HepG2 (cell line): ENCODE data around the gene NSL1. TPM values are rescaled to one million over a fixed set of nuclear protein-coding genes. Genes with fewer than 3 reads are reported as not detected.

Source experiments
- ARID2 ChIP-seq: sonication (generic); formaldehyde crosslinking; IDR thresholded peaks from 2 replicates; pipeline ENCODE4 v1.8.1; 2022; ENCODE audit warnings: mild to moderate bottlenecking, missing genetic modification reagents, borderline replicate concordance
- JUN ChIP-seq: sonication (generic); formaldehyde crosslinking; IDR thresholded peaks from 2 replicates; pipeline ENCODE4 v1.4.0; 2020; ENCODE audit warnings: mild to moderate bottlenecking, missing genetic modification reagents
- MYNN ChIP-seq: sonication (generic); formaldehyde crosslinking; IDR thresholded peaks from 2 replicates; pipeline ENCODE4 v1.4.0; 2020; ENCODE audit warnings: mild to moderate bottlenecking, low read depth, missing genetic modification reagents
- NAIF1 ChIP-seq: sonication (generic); formaldehyde crosslinking; IDR thresholded peaks from 2 replicates; pipeline ENCODE4 v1.5.0; 2020; ENCODE audit warnings: mild to moderate bottlenecking, missing genetic modification reagents, borderline replicate concordance
- NFYC ChIP-seq: IDR thresholded peaks from 2 replicates; pipeline ENCODE4 v1.6.1; 2016; ENCODE audit warnings: missing genetic modification reagents, missing compliant biosample characterization
- NONO ChIP-seq, 2 experiments: fragments of 450-650 bp in 1 of 2; sonication (generic) in 1 of 2; formaldehyde crosslinking in 1 of 2; IDR thresholded peaks in 1 of 2; conservative IDR thresholded peaks in 1 of 2; 2 replicates each; pipeline versions ENCODE4 v1.6.1 to v1.8.0; 2017 to 2022; ENCODE audit warnings: mild to moderate bottlenecking in 1 of 2, missing genetic modification reagents in 1 of 2, moderate library complexity in 1 of 2
- SIN3B ChIP-seq: fragments of 150-350 bp; IDR thresholded peaks from 2 replicates; pipeline ENCODE4 v1.6.1; 2014; ENCODE audit warnings: low read length
- TGIF2 ChIP-seq: IDR thresholded peaks from 2 replicates; pipeline ENCODE4 v1.6.1; 2016; ENCODE audit warnings: control low read depth, missing compliant biosample characterization
- ZBTB2 ChIP-seq: sonication (generic); formaldehyde crosslinking; IDR thresholded peaks from 2 replicates; pipeline ENCODE4 v1.8.0; 2022; ENCODE audit warnings: low read depth, missing genetic modification reagents
- ZNF124 ChIP-seq: sonication (generic); formaldehyde crosslinking; IDR thresholded peaks from 2 replicates; pipeline ENCODE4 v1.4.0; 2020; ENCODE audit warnings: missing genetic modification reagents
- ZNF142 ChIP-seq: sonication (generic); formaldehyde crosslinking; IDR thresholded peaks from 2 replicates; pipeline ENCODE4 v1.4.0; 2020; ENCODE audit warnings: missing genetic modification reagents
- ZNF234 ChIP-seq: sonication (generic); formaldehyde crosslinking; conservative IDR thresholded peaks from 2 replicates; pipeline ENCODE4 v1.5.1; 2020; ENCODE audit warnings: mild to moderate bottlenecking, missing genetic modification reagents
- ZNF530 ChIP-seq: sonication (generic); formaldehyde crosslinking; IDR thresholded peaks from 2 replicates; pipeline ENCODE4 v1.5.0; 2020; ENCODE audit warnings: low read depth, mild to moderate bottlenecking, missing genetic modification reagents
- ZNF557 ChIP-seq: sonication (generic); formaldehyde crosslinking; IDR thresholded peaks from 2 replicates; pipeline ENCODE4 v1.4.0; 2020; ENCODE audit warnings: missing genetic modification reagents
- ZNF660 ChIP-seq: sonication (generic); formaldehyde crosslinking; IDR thresholded peaks from 2 replicates; pipeline ENCODE4 v1.5.1; 2020; ENCODE audit warnings: mild to moderate bottlenecking, low read depth, missing genetic modification reagents, borderline replicate concordance
- ZSCAN12 ChIP-seq: sonication (generic); formaldehyde crosslinking; IDR thresholded peaks from 2 replicates; pipeline ENCODE4 v1.9.0; 2021; ENCODE audit warnings: mild to moderate bottlenecking, missing genetic modification reagents
- ZSCAN25 ChIP-seq: sonication (generic); formaldehyde crosslinking; IDR thresholded peaks from 2 replicates; pipeline ENCODE4 v1.8.0; 2022; ENCODE audit warnings: mild to moderate bottlenecking, missing genetic modification reagents
- ZZZ3 ChIP-seq: sonication (generic); formaldehyde crosslinking; IDR thresholded peaks from 2 replicates; pipeline ENCODE4 v1.4.0; 2020; ENCODE audit warnings: missing genetic modification reagents, mild to moderate bottlenecking, borderline replicate concordance
- polyA plus RNA-seq, 8 experiments: library from polyadenylated mRNA; depleted of rRNA in 3 of 8; stranded (reverse) in 7 of 8; unstranded in 1 of 8; fragments of >200 nt; fragmentation: Illumina TruSeq in 4 of 8; extraction: Trizol in 4 of 8; gene quantifications; 2 replicates each; pipeline versions ENCODE4 v1.2.1 to v1.2.3, GENCODE V29; 2011 to 2016; ENCODE audit warnings: low read depth in 4 of 8, missing spikeins in 1 of 8, mixed read lengths in 1 of 8; ENCODE audit not compliant: insufficient read depth in 1 of 8
- total RNA-seq, 5 experiments: library from RNA; depleted of rRNA; stranded (reverse); fragments of >200 nt; fragmentation: Illumina TruSeq; extraction: Trizol; gene quantifications; 2 replicates each; pipeline ENCODE4 v1.2.3, GENCODE V29; 2016; ENCODE audit warnings: low read depth in 1 of 5

Gene NSL1
- total and polyA plus RNA-seq, 2 of the 13 experiments (the other 11 are each of a cell fraction or from before 2014, with no cell fraction given), result 34.5 to 77.4 TPM

- TF ChIP-seq ARID2 (no peak), ZNF124 (CRISPR knock-in tag) (peak; percentile 90), NAIF1 (CRISPR knock-in tag) (no peak; the same call in 1 of the 2 replicates), ZNF660 (no peak), NONO (IDR thresholded peaks at IDR 0.05) (no peak), NONO (CRISPR knock-in tag; conservative IDR thresholded peaks at IDR 0.05) (peak; percentile 99), ZBTB2 (CRISPR knock-in tag) (peak; percentile 79; the same call in 1 of the 2 replicates), JUN (CRISPR knock-in tag) (peak; percentile 50; the same call in 1 of the 2 replicates), ZNF234 (CRISPR knock-in tag) (no peak), ZNF557 (CRISPR knock-in tag) (peak; percentile 84), SIN3B (peak; percentile 91), MYNN (no peak), ZNF530 (CRISPR knock-in tag) (no peak), NFYC (CRISPR knock-in tag) (no peak), ZNF142 (CRISPR knock-in tag) (peak; percentile 87), ZSCAN25 (no peak), TGIF2 (peak; percentile 87), ZSCAN12 (CRISPR knock-in tag) (no peak; the same call in 1 of the 2 replicates), ZZZ3 (CRISPR knock-in tag) (peak; percentile 87; the same call in 1 of the 2 replicates)
These were observed at the start of gene NSL1, which contains the start of gene TATDN3 (continued) for GRCh38 chr1:212791676-212792395.
